Limb (tissue), 2 donors: Measurements from ENCODE around the gene VASH1.

Experiments
- DNase-seq, 2 donors: peaks; one replicate each; pipeline ENCODE4 v3.0.0-alpha.2; 2016; ENCODE audit errors: extremely low spot score in 2 of 2

Gene VASH1

DNA sequence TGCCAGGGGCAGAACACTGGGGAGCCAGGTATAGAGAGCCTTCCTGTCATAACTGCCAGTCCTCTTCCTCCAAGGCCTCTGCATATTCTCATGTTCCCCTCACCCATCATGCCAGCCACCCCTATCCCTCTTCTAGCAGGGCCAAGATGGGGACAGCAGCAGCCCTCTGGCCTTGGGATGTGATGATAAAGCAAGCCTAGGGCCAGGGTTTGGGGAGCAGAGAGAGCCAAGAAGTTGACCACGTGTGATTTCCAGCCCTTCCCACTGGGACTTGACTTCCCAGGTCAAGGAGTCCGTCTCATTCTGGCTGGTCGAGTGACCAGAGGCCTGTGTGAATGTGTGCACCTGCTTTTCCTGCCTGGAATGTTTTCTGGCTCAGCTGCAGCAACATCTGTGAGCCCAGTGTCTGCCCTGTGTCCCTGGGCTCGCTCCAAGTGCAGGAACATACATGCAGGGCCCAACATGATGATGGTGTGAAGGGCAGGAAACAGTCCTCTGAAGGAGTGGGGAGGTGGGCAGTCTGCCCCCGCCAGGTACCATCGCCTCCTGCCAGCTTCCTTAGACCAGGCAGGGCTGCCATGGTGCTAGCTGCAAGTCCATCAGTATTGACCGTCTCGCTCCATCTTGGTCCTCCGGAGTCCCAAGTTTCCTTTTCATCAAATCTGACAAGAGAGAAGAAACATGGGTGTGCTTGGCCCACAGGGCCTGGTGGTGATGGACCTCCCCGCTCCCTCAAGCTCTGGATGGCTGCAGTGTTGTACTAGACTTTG, 21.0 kb downstream of the VASH1 start:
- DNase-seq, result no peak

DNA sequence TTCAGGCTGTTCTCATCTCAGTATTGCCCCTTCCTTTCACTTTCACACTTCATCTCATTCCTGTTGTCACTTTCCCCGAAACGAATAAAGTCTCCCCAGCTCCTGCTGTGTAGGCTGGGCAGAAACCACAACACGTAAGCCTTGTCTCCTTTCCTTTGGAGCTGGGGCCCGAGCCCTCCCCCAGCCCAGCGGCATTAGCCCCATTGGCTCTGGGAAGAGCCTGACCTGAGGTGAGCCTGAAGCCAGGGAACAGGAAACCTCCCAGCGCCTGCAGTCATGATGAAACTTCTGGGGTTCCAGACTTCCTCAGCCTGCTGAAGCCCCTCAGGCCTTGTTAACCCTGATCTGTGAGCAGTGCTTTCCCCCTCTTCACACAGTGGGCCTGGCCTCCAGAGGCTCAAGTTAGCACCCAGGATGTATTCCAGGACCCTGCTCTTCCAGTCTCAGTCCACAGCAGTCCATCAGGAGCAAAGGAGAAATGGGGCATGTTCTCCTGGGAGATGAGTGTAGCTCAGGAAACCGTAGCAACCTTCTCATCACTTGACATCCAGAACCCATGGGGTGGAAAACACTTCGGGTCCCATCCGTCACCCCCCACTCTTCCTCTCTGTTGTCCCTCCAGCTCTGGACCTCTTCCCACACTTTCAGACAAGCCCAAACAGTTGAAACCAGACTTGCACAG, 21.8 kb downstream of the VASH1 start:
- DNase-seq, result no peak

DNA sequence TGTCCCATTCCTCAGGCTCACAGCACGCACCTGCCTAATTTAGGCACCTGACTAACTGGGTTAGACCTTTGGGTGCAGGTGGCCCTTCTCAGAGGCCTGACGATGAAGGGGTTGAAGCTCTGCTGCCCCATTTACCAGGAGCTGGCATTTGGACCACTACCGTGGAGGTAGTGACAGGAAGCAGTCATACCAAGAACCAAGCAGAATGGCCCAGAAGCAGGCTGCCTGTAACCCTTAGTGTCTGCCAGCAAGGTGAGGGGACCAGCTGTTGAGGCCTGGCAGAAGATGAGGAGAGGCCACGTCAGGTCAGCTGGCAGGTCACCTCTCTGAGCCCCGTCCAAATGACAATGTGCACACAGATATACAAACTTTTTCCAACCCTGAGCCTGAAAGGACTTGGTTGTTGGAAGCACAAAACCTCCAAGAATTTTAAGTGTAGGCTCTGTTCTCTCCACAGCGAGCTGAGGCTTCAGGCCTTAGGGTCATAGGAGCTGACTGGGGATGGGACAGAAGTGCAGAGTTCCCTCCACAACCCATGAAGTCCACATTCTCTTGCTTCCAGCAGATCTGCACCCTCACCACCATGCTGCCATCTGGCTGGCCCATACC, 23.1 kb downstream of the VASH1 start:
- DNase-seq, result no peak

- DNase-seq, result peak; percentile 65 to 77
Observed at GRCh38 chr14:76784881-76785280, 23.6 kb downstream of the VASH1 start.

DNA sequence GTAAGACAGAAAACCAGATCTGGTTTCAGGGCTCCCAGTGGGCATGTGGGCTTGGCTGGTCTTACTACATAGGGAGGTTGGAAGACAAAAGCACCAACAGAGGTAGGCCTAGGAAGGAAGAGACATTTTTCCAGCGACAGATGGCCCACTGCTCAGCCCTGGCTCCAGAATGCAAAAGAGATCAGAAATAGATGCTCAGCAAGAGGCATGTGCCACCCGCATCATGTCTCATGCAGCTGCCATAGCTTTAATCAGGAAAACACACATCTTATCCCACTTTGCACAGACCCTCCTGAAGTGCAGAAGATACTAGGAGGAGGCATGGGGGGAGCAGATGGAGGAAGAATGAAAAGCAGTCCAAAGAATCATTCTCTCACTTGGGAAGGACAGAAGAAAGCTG, 25.3 kb downstream of the VASH1 start:
- no peak for DNase-seq

- no peak for DNase-seq
Observed at GRCh38 chr14:76792422-76792821, 31.2 kb downstream of the VASH1 start.

GRCh38 chr14:76793324-76793723, 32.1 kb downstream of the VASH1 start:
- no peak for DNase-seq

DNA sequence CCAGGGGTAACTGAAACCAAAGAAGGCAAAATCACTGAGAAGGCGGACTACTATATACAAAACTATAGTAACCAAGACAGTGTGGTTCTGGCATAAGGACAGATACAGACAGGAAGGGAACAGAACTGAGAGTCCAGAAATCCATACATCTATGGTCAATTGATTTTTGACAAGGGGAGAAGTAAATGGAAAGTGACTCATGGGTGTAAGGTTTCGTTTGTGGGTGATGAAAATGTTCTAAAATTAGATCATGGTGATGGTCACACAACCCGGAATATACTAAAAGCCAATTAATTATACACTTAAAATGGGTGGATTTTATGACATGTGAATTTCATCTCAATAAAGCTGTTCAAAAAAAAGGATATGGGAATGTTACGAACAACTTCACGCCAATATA, 32.7 kb downstream of the VASH1 start:
- DNase-seq, result no peak

DNA sequence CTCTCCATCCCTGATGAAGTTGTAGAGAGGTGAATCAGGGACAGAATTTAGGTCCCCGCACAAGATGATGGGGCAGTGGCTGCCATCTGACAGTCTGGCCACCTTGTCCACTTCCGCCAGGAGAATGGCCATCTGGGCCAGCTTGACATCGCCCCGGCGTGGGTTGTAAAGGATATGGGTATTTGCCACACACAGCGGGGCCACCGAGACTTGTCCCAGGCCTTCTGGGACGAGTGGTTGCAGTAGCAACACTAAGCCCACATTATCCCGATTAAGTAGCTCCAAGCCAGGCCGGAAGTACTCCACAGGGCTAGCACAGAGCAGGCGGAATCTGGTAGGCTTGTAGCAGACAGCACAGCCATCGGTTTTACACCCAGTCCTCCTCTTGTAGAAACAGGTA, 45.2 kb downstream of the VASH1 start:
- DNase-seq, result no peak

DNA sequence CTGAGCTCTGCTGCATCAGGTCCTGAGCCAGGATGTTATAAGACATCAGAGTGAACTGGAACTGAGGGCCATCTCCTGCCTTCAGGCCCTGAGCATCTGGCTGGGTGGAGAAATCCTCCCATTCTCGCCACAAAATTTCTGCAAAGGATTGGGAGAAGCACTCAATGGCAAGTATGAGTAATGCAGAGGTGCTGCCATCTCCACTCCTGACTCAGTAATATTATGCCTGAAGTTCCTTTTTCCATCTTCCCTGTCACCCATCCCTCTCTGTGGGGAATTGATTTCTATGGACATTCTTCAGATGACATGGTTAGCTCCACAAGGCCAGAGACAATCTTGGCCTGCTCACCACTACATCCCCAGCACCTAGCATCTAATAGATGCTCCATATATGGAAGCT, 46.7 kb downstream of the VASH1 start:
- no peak for DNase-seq

DNA sequence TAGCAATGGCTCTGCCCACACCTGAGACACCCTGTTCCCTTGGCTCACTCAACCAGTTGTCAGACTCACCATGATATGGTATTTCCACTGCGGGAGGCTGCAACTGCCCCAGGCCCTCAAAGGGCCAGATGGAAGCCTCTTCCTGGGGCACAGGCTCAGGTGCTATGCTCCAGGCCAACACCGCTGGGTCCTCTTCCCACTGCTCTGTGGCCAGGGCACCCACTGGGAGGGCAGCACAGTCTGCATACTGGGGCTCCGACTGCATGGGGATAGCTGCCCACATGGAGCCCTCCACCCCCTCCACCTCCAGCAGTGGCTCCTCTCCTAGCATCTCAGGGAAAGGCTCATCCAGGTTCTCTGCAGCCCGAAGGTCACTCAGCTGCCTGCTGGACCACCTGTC, 47.7 kb downstream of the VASH1 start:
- no peak for DNase-seq

GRCh38 chr14:76810525-76810924, 49.3 kb downstream of the VASH1 start:
- DNase-seq, result no peak

- DNase-seq, result no peak
Observed at GRCh38 chr14:76810953-76811400, 49.7 kb downstream of the VASH1 start.

GRCh38 chr14:76811561-76811960, 50.3 kb downstream of the VASH1 start:
- DNase-seq, result no peak

DNA sequence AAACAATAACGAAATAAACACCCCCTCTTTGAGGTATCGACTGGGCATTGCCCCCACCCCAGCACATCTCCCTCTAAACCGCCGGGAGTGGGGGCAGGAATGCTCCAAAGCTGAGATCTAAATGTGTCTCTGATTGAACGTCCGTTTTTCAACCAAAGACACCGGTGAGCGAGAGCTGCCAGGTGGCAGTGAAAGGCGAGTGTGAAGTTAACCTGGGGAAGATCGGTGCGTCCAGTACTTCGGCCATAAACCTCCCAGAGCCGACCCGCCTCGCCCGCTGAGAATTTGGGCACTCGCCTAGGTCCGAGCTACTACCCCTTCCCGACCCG, 50.8 kb downstream of the VASH1 start:
- DNase-seq, result no peak

DNA sequence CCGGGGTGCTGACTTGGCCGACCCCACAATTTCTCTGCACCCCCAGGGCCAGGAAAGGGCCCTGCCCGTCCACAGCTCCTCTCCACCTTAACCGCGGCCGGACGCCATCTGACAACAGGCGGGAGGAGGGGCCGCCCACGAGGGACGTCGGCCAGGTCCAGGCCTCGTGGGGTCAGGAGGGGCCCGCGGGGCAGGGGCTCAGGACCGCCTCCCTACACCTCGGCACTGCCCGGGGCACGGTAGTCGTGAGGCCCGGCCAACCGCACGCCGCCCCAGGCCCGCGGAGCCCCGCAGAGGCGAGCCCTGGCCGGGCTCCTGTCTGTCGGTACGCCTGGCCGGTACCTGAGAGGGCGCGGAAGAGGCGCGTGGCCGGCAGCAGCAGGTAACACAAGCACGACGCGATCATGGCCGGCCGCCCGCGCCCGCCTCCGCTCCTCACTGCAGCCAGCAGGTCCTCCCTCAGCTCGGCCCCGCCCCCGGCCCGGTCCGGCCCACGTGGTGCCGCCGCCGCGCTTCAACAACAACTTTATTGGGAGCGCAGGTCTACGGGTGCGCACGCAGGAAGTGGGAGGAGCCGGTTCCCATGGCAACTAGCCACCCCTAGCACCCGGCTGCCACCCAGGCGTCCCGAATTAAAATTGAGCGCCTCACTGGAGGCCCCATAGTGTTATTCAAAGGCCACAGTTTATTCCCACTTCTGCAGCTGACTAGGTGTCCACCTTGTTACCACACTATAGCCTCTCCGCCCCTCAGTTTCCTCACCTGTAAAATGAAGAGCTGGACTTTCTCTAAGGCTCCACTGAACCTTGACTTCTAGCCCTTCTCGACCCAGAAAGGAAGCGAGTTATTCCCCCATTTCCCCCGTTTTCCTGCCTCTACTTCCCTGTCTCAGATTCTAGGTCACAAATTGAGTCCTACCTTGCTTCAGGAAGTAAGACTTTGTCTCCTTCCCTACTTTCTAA, 51.4 kb downstream of the VASH1 start, which contains the start of gene ANGEL1:
Gene ANGEL1 (minus strand): TSS at position 461 of the 962 bp plus-strand sequence. CDS start 55 bp downstream, at position 406.
- DNase-seq, result peak; percentile 89 to 97

DNA sequence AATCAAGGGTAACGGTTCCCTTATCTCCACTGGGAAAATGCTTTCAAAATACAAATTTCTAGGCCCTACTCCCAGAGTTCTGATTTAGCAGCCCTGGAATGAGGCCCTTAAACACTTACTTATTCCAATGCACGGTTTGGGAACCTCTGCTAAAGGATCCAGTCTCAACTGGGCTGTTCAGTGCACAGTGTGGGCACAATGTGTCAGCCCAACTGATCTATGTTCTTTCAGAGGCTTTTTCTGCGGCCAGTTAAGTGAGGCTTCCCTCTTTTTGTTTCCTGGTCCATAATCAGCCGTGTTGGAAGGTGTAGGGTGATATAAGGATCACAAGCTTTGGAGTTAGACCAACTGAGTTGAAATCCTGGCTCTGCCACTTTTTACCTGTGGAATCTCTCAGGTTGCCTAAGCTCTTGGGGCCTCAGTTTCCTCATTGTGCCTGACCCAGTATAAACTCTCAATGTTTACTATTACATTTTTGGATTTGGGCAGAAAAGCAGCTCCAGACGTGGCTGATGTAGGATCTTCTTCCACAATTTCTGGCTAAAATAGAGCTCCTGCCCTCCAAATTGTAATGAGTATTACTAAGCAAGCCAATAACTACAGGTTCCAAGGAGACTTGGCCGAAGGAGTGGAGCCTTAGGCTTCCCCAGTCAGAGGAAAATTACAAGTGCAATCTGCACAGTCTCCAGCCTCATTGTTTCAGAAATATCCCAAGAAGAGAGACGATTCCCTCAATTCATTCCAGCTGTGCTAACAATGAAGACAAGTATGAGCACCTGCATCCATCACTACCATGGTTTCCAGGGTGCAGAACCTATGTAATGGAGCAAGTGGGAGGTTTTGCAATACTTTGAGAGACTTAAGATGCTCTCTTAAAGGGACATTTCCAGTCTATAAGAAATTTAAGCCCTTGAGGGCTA, 53.7 kb downstream of the VASH1 start:
- peak in 1 of 2 donors; percentile 47 for DNase-seq

DNA sequence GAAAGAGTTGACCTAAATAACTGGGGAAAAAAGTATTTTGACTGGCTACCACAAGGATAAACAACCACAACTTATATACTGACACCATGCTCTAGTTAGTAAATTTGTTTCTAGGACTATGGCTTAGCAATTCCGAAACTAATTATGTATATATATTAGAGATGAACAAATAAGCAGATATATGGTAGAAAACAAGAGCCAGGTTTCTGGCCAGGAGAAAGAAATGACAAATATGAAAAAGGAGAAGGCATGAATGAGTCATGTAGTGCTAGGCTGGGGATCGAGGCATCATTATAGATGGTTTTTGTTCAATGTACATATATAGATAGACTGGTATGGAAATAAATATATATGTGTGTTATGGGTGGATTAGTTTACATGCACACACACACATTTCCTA, 59.4 kb downstream of the VASH1 start:
- no peak for DNase-seq

GRCh38 chr14:76826122-76826521, 64.9 kb downstream of the VASH1 start, which contains the start of gene LRRC74A:
LRRC74A (plus strand) TSS chr14:76826408; CDS start chr14:76826698, 290 bp downstream.
- DNase-seq, result no peak

DNA sequence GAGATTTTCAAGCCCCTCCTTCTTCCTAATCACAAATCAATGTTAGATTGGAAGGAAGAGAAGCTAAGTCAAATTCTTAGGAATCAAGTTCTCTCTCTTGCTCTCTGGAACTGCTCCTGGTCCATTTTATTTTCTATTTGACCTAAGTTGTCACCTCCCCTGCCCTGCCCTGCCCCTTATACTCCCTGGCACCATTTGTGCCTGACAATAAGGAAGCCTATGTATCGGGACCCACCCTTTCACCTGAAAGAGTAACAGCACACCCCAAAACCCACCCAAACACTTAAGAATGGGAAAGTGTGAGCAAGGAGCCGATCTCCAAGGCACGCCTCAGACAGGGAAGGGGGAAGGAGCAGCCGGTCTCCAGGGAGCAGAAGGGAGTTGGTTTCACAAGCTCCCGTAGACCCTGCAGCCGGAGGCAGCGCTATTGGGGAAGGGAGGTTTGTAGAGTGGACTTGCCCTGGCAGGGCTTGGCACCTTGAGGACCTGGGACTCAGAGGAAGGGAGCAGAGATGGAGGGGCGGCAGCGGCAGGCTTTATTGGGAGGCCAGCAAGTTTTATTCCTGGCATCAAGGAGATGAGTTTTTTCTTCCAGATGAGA, 66.5 kb downstream of the VASH1 start:
- no peak for DNase-seq
